ENCODE data around the gene KCNK6.

- TF ChIP-seq CTCF (IDR thresholded peaks at IDR 0.05) (no peak), EZH2 (IDR thresholded peaks at IDR 0.05; ENCODE audit: borderline replicate concordance, insufficient read depth, low read depth, low read length, poor library complexity, severe bottlenecking) (no peak)
Observed at GRCh38 chr19:38351865-38352395, 32.3 kb downstream of the KCNK6 start.
